ENCODE results near the gene MAGI2.

- TF ChIP-seq ZNF565 (CRISPR knock-in tag; conservative IDR thresholded peaks at IDR 0.05; ENCODE audit: low read depth) (no peak), PPARA (CRISPR knock-in tag; IDR thresholded peaks at IDR 0.05; ENCODE audit: borderline replicate concordance) (no peak), ESRRG (CRISPR knock-in tag; IDR thresholded peaks at IDR 0.05) (no peak), TCF4 (CRISPR knock-in tag; IDR thresholded peaks at IDR 0.05; ENCODE audit: borderline replicate concordance) (no peak), RARB (CRISPR knock-in tag; IDR thresholded peaks at IDR 0.05) (no peak), PATZ1 (CRISPR knock-in tag; IDR thresholded peaks at IDR 0.05; ENCODE audit: borderline replicate concordance) (no peak), CSRNP3 (CRISPR knock-in tag; IDR thresholded peaks at IDR 0.05) (no peak), ZC3H10 (CRISPR knock-in tag; IDR thresholded peaks at IDR 0.05) (no peak), ZNF70 (CRISPR knock-in tag; IDR thresholded peaks at IDR 0.05) (no peak), CSDC2 (CRISPR knock-in tag; IDR thresholded peaks at IDR 0.05) (no peak), ZFP30 (CRISPR knock-in tag; IDR thresholded peaks at IDR 0.05) (no peak), ARNTL (CRISPR knock-in tag; IDR thresholded peaks at IDR 0.05; ENCODE audit: borderline replicate concordance, low read depth) (no peak), CREB5 (CRISPR knock-in tag; IDR thresholded peaks at IDR 0.05; ENCODE audit: low read depth) (no peak)
Measured at GRCh38 chr7:78184299-78184698, 1269.2 kb downstream of the MAGI2 start.

All from SK-N-SH treated with all-trans-retinoic acid at 6 μM for 48 hours (cell line).